HG03060 (cell line): ENCODE results near the gene HAUS7.
"Not testable (repeated sequence)": the region's sequence is repeated elsewhere in the genome, so short reads cannot be mapped to it uniquely, and the experiment has no call there.

Experiments used
- ATAC-seq: cut with Tn5 transposase; IDR thresholded peaks from one replicate; pipeline ENCODE4 v1.9.1; 2021; ENCODE audit warnings: low read depth, moderate number of reproducible peaks; ENCODE audit not compliant: unreplicated experiment

HAUS7 gene

DNA sequence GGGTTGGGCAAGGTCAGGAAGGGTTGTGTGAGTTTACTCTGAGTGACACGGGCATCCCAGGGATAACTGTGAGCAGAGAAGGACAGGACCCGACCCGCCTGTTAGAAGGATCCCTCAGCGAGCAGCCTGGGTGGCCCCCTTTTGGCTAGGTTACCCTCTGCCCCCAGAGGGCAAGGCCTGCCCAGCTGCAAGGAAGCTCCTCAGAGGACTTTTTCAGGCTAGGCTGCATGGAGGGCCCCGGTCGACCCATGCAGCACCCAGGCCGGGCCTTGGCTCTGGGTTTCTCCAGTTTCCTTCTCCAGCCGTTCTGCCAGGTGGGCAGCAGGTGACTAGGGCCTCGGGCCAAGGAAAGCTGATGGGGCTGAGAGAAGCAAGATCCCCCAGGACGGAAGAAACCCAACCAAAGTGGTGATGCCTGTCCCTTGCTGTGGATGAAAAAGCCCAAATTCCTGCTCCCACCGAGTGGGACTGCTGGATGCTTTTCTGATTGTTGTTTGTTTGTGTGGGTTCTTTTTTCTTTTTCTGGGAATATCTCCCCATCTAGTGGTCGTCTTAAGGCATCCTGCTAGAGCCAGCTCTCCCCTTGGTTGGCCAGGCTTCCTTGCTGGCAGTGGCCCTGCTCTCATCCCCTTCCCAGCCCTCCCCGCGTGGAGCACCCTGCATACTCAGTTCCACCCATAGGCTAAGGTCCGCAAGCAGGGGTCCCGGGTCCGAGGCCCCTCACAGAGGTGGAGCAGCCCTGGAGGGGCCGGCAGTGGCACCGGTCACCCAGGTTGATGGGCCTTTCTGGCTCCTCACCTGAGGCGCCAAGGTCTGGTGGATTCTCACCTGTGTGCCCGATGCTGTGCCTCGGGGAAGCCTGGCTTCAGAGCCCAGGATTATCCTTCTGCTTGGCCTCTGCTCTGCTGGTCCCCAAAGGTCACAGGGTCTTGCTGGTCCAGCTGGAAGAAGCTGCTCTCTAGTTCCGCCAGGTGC is 57.3 kb downstream of the HAUS7 start:
- ATAC-seq = no peak

GRCh38 chrX:153411988-153412574 is 58.3 kb downstream of the HAUS7 start:
- no peak for ATAC-seq

DNA sequence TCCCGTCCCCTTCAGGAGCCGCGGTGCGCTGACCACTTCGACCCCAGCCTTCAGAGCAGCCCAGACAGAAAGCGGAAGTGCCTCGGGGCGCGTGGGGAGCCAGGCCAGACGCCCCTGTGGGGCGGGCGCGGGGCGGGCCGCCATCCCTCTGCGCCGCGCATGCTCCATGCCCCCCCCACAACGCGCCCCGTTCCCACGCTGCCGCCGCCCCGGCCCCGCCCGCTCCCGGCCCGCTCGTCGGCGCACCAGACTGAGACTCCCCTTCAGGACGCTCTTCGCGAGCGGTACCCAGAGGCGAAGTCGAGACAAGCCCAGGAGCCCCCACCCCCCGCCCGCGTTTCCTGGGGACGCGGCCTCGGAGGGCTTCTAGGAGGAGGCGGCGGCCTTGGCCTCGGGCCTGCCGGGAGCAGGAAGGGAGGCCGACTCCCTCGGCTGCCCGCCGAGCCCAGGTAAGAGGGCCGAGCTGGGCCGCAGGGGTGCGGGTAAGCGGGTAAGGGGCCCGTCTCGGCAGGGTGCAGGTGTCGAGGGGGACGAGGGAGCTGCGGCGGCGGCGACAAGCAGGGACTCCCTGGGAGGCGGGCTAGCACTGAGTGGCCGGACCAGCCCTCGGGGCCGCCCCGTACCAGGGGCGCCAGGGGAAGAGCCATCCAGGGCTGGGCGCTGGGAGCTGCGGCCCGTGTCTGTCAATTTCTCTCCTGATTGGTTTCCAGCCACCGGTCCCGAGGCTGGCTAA is 59.0 kb downstream of the HAUS7 start, which contains the start of gene ZFP92:
TSS of gene ZFP92 (plus strand) at position 218 of the 733 bp plus-strand sequence. CDS start 6,851 bp downstream, outside the sequence.
- peak; percentile 56 for ATAC-seq

DNA sequence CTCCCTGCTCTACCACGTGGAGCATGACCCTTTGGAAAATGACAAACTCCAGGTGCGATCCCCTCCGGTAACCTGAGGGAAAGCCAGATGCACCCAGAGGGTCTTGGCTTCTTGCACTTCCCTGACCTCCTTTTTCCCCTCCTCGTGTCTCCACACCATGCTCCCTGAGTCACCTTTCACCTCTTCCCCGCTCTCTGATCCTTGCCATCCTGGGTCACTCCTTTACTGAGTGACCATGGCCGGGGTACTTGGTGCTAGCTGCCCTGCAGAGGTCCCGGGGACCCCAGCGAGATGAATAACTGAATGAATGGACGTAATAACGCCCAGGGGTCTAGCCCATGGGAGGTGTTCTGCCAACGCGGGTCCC is 59.5 kb downstream of the HAUS7 start:
- ATAC-seq = no peak

- no peak for ATAC-seq
Observed at GRCh38 chrX:153410373-153410772, 60.0 kb downstream of the HAUS7 start.

DNA sequence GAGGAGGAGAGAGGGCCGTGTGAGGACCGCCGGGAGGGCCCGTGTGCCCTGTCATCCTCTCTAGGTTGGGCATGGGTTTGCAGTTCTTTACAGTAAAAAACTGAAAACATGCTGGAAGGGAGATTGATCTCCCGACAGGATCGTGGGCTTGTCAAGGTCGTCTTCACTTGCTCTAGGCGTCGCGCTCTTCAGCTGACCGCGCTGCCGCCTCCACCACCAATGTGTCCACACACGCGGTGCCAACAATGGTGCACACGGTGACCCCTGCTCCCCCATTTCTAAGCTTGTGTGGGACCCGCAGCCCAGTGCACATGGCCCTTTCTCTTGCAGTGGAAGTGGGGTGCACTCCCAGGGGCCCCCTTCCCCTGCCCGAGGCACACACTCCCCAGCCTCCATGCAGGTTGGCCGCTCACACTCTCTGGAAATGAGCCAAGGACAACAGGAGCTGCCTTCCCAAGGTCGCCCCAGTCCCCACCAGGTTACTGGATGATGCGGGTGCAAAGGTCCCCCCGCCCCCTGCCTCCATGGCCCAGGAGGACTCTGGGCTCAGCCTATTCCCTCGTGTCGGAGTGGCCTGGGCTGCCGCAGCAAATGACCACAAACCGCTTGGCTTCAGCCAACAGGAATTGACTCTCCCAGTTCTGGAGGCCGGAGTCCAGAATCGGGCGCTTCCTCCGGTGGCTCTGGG is 60.8 kb downstream of the HAUS7 start:
- no peak for ATAC-seq

- no peak for ATAC-seq
Observed at GRCh38 chrX:153408871-153409351, 61.5 kb downstream of the HAUS7 start.

- no peak for ATAC-seq
Observed at GRCh38 chrX:153408221-153408721, 62.1 kb downstream of the HAUS7 start.

DNA sequence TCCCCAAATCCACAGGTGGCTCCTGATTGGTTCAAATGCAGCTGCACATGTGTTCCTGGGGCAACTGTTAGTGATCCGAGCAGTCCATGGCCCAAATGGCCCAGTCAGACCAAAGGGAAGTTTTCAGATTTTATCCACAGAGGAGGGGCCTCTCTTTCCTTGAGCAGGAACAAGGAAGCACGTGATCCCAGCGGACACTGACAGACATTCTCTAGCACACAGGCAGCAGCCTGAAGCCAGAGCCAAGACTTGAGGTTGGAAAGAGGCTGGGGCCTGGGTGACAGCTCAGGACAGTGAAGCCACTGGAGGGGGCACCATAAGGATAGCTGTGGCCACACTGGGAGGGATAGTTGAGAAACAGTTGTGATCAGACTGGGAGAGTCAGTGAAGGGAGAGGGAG is 62.6 kb downstream of the HAUS7 start:
- no peak for ATAC-seq

DNA sequence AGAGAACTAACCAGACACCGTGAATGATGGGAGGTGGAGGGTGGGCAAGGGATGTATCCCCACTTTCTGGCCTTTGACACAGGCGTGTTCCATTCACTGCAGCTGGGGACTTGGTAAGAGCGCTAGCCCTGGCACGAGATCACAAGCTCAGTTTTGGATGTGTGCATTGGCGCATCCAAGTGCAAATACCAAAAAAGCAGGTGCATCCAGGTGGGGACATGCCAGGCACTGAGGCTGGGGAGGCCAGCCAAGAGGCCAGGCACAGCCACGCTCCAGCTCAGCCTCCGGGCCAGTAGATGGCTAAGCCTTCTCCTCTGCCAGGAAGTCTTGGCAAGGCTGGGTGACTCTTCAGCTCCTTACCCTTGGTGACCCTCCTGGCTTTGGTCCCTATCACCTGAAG is 63.5 kb downstream of the HAUS7 start:
- no peak for ATAC-seq

DNA sequence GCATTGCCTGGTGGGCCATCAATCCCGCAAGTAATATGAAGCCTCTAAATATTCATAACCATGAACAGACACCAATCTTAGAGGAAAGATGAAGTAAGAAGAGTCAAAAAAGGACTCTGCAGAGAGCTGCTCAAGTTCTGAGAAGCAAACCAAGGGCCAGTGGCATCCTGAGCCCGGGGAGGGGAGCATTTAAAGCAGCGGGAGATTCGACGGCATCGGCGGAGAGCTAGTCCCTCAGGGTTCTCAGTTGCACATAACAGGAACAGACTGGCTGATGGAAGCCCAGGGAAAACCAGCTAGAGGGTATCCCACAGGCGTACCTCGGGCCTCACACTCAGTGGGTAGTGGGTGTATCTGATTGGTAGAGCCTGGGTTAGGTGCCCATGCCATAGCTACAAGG is 64.4 kb downstream of the HAUS7 start:
- no peak for ATAC-seq

DNA sequence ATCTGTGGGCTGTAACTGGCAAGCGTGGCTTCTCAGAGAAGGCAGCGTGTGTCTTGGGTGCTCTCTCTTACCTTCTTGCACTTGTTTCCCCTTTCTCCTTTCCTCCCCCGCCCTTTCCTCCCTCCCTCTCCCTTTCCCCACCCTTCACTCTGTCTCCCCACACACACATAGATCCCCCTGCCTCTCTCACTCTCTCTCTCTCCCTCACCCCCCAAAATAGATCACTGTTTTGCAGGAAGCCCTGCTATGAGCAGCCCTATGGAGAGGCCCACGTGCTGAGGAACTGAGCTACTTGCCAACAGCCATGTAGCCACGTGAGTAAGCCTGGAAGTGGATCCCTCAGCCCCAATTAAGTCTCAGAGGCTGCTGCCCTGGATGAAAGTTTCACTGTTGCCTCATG is 65.0 kb downstream of the HAUS7 start:
- no peak for ATAC-seq

DNA sequence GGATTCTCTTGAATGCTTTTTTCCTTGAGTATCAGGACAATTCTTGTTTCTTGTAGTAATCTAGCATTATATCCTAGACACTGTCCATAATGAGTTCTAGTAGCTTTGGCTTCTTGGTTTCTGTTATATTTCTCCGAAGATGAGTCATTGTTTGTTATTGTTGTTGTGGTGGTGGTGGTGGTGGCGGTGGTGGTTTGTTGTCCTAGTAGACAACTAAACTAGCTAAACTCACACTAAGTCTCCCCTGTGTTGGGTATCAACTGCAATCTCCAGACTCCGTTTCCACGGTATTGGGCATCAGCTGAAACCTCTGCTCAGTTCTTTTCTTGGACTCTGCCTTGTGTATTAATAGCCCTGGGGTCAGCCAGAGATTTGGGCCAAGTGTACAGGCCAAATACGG is 66.0 kb downstream of the HAUS7 start:
- not testable (repeated sequence) for ATAC-seq

DNA sequence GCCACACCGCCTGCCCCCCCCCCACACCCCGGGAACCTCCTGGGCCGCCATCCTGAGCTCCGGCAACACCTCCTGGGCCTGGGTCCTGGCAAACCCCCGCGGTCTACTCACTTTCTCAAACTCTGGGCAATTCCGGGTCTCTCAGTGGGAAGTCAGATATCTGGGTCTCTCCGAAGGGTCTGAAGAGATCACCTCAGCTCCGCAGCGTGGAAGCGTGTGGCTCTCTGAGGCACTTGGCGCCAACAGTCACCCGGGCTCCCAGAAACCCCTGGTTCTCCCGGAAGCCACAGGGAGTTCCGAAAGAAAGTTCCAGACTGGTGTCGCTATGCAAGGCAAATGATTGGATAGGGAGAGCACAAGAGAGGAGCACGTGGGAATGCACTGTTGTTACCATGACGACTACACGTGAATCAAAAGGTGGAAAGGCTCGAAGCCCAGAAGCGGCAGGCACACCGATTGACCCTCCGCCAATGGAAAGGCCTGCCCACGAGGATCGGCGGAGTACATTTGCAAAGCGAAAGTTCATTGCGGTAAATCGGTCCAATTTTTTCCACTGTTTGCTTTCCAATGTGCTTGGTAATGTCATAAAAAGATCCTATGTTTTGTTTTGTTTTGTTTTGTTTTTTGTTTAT is 69.1 kb downstream of the HAUS7 start, which contains the start of gene PNMA6E:
TSS of gene PNMA6E (minus strand) at position 218 of the 632 bp plus-strand sequence. CDS start 2,501 bp downstream, outside the sequence.
- no peak for ATAC-seq

DNA sequence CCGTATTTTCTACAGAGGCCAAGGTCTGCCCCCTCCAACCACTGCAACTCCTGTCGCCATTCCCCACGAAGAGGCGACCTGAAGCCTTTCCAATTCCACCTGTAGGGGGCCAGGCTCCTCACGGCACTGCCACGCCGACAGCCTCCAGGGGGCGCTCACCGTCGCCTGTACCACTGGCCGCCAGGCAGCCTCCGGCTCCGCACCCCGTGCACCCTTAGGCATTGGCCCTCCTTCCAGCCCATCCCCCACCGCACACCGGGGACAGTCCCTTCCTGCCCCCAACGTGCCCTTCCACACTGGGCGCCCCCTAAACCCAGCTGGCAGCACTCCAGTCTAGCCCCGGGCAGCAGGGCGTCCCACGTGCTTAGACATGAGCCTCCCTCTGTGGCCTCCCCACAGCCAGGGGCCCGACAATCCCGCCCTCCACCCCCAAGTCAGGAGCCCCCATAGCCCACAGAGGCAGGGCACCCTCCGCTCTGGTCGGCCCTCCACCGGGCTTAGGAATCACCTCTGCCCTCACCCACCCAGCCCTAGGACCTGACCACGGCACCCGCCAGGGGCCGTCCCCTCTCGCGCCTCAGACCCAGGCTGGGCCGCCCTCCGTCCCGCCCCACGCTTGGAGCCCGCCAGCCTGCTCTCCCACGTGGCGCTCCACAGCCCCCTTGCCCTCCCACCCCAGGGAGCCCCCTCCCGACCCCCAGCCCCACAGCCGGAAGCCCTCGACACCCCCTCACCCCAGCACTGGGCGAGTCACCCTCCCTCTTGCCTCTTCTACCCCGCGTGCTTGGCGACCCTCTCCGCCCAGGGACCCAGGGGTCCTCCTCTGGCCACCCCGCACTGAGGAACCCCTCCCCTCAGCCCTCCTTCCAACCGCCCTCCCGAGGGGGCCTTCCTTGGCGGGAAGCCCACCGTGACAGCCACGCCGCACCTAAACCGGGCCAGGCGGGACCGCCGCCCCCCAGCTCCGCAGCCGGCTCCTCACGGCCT is 69.9 kb downstream of the HAUS7 start:
- no peak for ATAC-seq

GRCh38 chrX:153398275-153398960 is 72.0 kb downstream of the HAUS7 start:
- no peak for ATAC-seq
